Myocyte (in vitro differentiated cells): ENCODE data around the gene DGCR2. TPM values are rescaled to one million over a fixed set of nuclear protein-coding genes. Genes with fewer than 3 reads are reported as not detected.
"Not testable (repeated sequence)": the region's sequence is repeated elsewhere in the genome, so short reads cannot be mapped to it uniquely, and the experiment has no call there.

Source experiments
- DNase-seq: peaks from one replicate; pipeline ENCODE4 v3.0.0-alpha.2; 2012; ENCODE audit warnings: low read depth
- total RNA-seq: library from RNA; depleted of rRNA; stranded (reverse); fragments of >200 nt; gene quantifications from 2 replicates; pipeline ENCODE4 v1.2.3, GENCODE V29; 2014

Gene DGCR2
- total RNA-seq, 1 donor from 2014 or later: 60.8 TPM

DNA sequence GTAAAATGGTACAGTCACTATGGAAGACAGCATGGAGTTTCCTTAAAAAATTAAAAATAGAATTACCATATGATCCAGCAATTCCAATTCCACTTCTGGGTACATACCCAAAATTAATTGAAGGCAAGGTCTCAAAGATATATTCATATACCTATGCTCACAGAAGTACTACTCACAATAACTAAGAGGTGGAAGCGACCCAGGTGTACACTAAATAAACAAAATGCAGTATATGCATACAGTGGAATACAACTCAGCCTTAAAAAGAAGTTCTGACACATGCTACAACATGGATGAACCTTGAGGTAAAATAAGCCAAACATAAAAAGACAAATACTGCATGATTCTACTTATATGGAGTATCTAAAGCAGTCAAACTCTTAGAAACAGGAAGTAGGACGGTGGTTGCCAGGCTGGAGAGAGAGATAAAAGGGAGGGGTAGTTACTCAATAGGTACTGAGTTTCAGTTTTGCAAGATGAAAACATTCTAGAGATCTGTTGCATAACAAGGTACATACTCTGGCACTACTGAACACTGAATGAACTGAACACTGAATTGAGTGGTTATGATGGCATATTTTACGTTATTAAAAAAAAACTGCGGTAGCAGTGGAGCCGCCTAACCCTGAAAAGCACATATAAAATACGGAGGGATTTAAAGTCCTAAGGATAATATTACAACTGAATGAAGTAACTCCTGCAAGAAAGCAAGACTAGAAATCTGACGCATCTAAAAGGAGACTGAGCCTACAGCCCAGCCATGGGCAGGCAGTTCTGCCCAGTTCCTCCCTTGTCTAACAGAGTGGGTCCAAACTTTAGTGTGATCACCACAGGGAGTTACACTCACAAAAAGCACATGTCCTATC lies 12.8 kb downstream of the DGCR2 start:
- DNase-seq: no peak

GRCh38 chr22:19108807-19109197 lies 13.4 kb downstream of the DGCR2 start:
- DNase-seq: no peak

DNA sequence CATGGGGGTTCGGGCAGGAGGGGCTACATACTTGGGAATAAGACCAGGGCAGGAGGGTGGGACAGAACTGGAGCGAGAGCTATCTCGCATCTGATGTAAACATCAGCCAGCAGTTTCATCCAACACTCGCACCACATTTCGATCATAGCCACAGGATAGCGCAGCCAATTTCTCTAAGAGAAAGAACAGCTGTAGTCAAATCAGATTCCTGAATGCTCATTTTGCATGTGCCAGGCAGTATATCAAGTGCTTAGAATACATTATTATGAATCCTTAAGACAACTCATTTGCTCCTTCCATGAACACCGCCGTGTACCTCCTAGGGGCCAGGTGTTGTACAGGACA lies 14.5 kb downstream of the DGCR2 start:
- no peak for DNase-seq

DNA sequence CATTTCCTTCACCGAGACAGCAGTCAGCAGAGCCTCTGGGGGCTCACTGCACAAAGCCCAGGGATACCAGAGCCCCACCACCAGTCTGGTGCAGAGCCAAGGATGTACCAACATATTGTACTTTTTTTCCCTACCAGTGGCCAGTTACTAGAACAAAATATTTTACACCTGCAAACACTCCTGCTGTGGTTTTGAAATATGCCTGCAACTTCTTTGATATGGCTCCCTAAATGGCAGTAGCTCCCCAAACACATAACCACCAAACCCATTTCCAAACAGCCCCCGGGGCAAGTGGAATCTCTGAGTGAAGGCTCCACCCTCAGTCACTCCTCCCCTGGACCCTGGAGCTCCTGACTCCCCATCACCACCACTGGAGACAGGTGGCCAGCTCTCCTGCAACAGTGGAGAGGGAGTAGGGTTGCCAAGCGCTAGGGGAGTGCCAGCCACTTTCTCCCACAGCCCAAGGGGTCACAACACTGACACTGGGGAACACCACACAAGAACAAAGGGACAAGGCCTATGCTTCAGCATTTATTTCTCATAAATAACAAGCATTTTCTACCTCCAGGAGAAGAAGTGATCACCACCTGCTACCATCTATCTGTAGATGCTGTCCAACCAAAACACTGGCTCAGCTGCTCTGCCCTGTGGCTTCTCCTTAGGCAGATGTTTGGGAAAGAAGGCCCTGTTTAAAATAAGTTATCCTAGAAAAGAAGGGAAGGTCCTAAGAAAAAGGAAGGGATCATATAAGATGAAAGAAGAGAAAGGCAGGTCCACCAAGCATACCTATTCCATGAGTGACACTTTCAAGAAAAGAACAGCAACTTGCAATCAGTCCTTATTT lies 15.1 kb downstream of the DGCR2 start:
- peak; percentile 42 for DNase-seq

DNA sequence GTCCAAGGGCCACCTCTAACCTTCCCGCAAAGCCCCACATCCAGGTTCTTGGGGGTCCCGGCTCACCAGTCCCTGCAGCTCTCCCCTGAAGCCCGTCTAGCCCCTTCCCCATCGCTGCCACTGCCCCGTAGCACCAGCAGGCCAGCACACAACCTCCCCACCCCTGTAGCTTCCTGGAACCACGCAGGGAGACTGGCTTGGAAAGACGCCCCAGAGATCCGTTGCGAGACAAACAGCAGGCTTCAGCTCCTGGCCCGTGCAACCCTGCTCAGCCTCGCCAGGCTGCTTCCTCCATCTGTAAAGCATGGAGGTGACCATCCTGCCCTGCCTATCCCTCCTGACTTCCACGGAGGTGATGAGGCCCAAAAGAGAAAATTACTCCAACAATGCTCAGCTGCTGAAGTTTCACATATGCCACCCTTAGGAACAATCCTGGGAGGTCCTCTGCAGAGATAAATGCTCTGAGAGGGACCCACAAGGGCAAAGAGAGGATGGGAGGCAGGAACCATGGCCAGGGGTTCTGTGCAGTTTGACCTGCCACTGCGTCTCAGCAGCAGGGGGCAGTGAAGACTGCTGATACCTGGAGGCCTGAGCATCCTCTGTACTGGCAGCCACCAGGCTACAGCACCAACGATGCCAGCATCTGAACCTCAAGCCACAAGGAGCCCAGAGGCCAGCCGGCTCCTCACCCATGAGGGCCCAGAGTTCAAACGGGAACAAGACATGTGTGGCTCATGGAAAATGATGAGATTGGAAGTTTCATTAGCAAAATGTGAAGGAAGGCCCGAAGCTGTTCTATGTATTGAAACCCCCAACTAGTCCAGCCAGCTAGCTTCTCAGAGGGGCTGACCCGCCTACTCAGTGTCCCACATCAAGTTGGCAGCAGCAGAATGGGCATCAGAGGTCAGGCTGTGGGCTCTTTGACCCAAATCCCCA lies 16.1 kb downstream of the DGCR2 start:
- peak; percentile 25 for DNase-seq

GRCh38 chr22:19105456-19105855 lies 16.8 kb downstream of the DGCR2 start:
- peak; percentile 32 for DNase-seq

GRCh38 chr22:19103880-19104821 lies 18.1 kb downstream of the DGCR2 start:
- peak; percentile 53 for DNase-seq

GRCh38 chr22:19098157-19098556 lies 24.1 kb downstream of the DGCR2 start:
- DNase-seq: peak; percentile 26

DNA sequence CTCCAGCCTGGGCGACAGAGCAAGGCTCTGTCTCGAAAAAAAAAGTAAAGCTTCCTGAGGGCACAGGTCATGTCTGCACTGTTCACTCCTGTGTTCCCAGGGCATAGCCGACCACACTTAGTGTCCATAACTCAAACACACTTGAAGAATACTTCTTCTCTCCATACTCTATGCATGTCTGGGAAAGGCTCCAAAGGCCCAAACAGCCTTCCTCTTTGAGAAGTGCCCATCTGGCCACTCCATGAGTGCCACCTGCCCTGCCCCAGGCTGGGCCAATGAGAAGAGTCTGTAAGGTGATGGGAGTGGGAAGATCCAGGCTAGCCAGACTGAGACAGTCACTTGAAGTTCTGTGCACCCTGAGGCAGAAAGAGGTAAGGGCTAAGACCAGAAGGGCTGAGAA lies 24.7 kb downstream of the DGCR2 start:
- no peak for DNase-seq

DNA sequence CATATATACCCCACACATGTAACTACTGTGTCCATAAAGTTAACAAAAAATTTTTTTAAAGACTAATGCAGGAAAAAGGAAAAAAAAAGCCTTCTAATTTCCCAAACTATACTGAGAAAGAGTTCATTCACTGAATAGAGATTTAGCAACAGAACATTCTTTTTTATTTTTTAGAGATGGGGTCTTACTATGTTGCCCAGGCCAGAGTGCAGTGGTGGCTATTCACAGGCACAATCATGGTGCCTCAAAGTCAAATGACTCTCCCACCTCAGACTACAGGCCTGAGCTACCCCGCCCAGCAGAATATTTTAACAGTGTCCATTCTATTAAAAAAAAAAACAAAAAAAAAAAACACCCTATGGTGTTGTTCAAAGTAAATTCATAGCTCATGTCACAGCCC lies 25.7 kb downstream of the DGCR2 start:
- DNase-seq: no peak

GRCh38 chr22:19094393-19094997 lies 27.7 kb downstream of the DGCR2 start:
- DNase-seq: no peak

DNA sequence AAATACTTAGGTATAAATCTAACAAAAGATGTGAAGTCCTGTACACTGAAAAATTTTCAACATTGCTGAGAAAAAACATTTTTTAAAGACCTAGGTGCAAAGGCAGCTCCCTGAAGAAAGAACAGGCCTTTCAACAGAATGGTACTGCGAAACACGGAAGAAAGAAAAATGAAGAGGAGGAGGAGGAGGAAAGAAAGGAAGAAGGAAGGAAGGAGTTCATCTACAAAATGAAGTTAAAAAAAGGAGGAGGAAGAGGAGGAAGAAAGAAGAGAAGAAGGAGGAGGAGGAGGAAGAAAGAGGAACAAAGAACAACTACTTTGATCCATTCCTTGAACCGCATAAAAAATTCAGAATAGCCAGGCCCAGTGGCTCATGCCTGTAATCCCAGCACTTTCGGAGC lies 29.5 kb downstream of the DGCR2 start:
- DNase-seq: no peak

DNA sequence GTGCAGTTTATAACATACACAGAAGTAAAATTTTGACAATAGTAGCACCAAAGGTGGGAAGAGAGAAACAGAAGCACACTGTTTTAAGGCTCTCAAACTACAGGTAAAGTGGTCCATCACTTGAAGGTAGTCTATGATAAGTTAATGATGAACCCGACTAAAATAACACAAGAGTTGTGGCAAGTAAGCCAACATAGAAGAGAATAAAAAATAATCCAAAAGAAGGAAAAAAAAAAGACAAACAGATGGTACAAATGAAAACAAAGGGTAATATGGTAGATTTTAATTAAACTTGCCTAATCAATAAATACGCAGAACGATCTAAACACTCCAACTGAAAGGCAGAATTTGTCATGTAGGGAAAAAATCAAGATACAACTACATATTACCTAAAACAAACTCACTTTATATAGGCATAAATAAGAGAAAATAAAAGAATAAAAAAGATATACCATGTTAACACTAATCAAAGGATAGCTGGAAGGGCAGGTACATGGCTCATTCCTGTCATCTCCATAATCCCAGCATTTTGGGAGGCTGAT lies 31.6 kb downstream of the DGCR2 start:
- DNase-seq: no peak

- no peak for DNase-seq
Measured at GRCh38 chr22:19090183-19090582, 32.0 kb downstream of the DGCR2 start.

GRCh38 chr22:19088866-19089595 lies 33.2 kb downstream of the DGCR2 start:
- no peak for DNase-seq

GRCh38 chr22:19086896-19087295 lies 35.3 kb downstream of the DGCR2 start:
- DNase-seq: peak; percentile 65

DNA sequence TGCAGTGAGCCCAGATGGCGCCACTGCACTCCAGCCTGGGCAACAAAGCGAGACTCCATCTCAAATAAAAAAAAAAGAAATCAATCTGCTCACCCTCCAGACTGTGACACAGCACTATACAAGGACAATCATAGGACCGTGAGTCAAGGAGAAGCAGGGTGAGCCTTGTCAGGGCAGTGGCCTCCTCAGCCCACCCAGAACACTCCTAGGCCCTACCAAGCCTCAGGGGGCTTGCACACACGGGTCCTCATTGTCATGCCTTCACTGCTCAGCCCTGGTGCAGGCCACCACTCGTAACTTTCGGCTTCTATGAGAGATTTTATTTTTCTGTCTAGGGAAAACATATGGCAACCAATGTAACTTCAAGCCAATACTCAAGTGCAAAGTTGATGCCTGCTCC lies 35.8 kb downstream of the DGCR2 start:
- no peak for DNase-seq

- peak; percentile 92 for DNase-seq
Measured at GRCh38 chr22:19085233-19085718, 36.9 kb downstream of the DGCR2 start.

DNA sequence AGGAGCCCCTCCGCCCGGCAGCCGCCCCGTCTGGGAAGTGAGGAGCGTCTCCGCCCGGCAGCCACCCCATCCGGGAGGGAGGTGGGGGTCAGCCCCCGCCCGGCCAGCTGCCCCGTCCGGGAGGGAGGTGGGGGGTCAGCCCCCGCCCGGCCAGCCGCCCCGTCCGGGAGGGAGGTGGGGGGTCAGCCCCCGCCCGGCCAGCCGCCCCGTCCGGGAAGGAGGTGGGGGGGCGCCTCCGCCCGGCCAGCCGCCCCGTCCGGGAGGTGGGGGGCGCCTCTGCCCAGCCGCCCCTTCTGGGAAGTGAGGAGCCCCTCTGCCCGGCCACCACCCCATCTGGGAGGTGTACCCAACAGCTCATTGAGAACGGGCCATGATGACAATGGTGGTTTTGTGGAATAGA lies 37.6 kb downstream of the DGCR2 start:
- DNase-seq: not testable (repeated sequence)
